NCI-H2081 (cell line): ENCODE data around the gene LDLRAD3.
"Not testable (repeated sequence)": the region's sequence is repeated elsewhere in the genome, so short reads cannot be mapped to it uniquely, and the experiment has no call there.

Experiments used
- DNase-seq, 2 experiments: peaks; one replicate each; lab custom pipeline; 2025; lab: John Stamatoyannopoulos, UW

Gene LDLRAD3

GRCh38 chr11:35994421-35994820 lies 50.6 kb downstream of the LDLRAD3 start:
- no peak for DNase-seq

GRCh38 chr11:35995681-35996271 lies 51.9 kb downstream of the LDLRAD3 start:
- DNase-seq: no peak

GRCh38 chr11:35997902-35998520 lies 54.1 kb downstream of the LDLRAD3 start:
- DNase-seq: no peak

GRCh38 chr11:35998634-35999033 lies 54.8 kb downstream of the LDLRAD3 start:
- no peak for DNase-seq

GRCh38 chr11:36000616-36001190 lies 56.8 kb downstream of the LDLRAD3 start:
- DNase-seq: no peak

- no peak for DNase-seq
These were observed 58.3 kb downstream of the LDLRAD3 start for GRCh38 chr11:36002196-36002595.

GRCh38 chr11:36002796-36003195 lies 58.9 kb downstream of the LDLRAD3 start:
- no peak for DNase-seq

- DNase-seq: no peak
These were observed 62.7 kb downstream of the LDLRAD3 start for GRCh38 chr11:36006556-36006955.

GRCh38 chr11:36007127-36007655 lies 63.3 kb downstream of the LDLRAD3 start:
- peak; percentile 19 to 52 for DNase-seq

- DNase-seq: no peak
These were observed 64.7 kb downstream of the LDLRAD3 start for GRCh38 chr11:36008584-36008983.

GRCh38 chr11:36009473-36009872 lies 65.6 kb downstream of the LDLRAD3 start:
- no peak for DNase-seq

GRCh38 chr11:36010010-36010740 lies 66.3 kb downstream of the LDLRAD3 start:
- DNase-seq: peak in 1 of 2 experiments; percentile 54

GRCh38 chr11:36011574-36011973 lies 67.7 kb downstream of the LDLRAD3 start:
- no peak for DNase-seq

- no peak for DNase-seq
These were observed 68.6 kb downstream of the LDLRAD3 start for GRCh38 chr11:36012455-36012854.

- no peak for DNase-seq
These were observed 69.1 kb downstream of the LDLRAD3 start for GRCh38 chr11:36012979-36013378.

GRCh38 chr11:36013446-36013845 lies 69.6 kb downstream of the LDLRAD3 start:
- not testable (repeated sequence) for DNase-seq

GRCh38 chr11:36013950-36014897 lies 70.4 kb downstream of the LDLRAD3 start:
- no peak for DNase-seq

- no peak for DNase-seq
These were observed 71.2 kb downstream of the LDLRAD3 start for GRCh38 chr11:36014898-36015665.

- DNase-seq: no peak
These were observed 71.9 kb downstream of the LDLRAD3 start for GRCh38 chr11:36015799-36016198.

- no peak for DNase-seq
These were observed 72.4 kb downstream of the LDLRAD3 start for GRCh38 chr11:36016263-36016662.

- DNase-seq: no peak
These were observed 72.8 kb downstream of the LDLRAD3 start for GRCh38 chr11:36016709-36017108.
